Fibroblast of pulmonary artery (primary cell): ENCODE results near the gene CTBP2.

Experiments
- DNase-seq: peaks from one replicate; pipeline ENCODE4 v3.0.0-alpha.2; 2010; ENCODE audit warnings: low read depth
- H3K4me3 ChIP-seq: replicated peaks from 2 replicates; pipeline ENCODE4 v1.5.1; 2011; ENCODE audit warnings: low read depth, mild to moderate bottlenecking, control low read depth, low read length, moderate library complexity
- CTCF ChIP-seq: IDR thresholded peaks from 2 replicates; pipeline ENCODE4 v1.5.1; 2011; ENCODE audit warnings: mild to moderate bottlenecking, control low read depth, low read length, inconsistent platforms; ENCODE audit errors: missing control alignments

CTBP2 gene

GRCh38 chr10:125005312-125006187 is 154.8 kb downstream of the CTBP2 start:
- DNase-seq, result no peak
- TF ChIP-seq CTCF, result no peak
- no peak overlapping the region for H3K4me3 ChIP-seq

GRCh38 chr10:125004571-125005311 is 155.6 kb downstream of the CTBP2 start:
- H3K4me3 ChIP-seq, result no peak overlapping the region
- TF ChIP-seq CTCF, result no peak
- no peak for DNase-seq

- no peak for TF ChIP-seq CTCF
- H3K4me3 ChIP-seq, result no peak overlapping the region
- no peak for DNase-seq
These were observed 156.4 kb downstream of the CTBP2 start for GRCh38 chr10:125003901-125004467.

- TF ChIP-seq CTCF, result no peak
- no peak for DNase-seq
- H3K4me3 ChIP-seq, result no peak overlapping the region
These were observed 157.0 kb downstream of the CTBP2 start for GRCh38 chr10:125003146-125003900.

GRCh38 chr10:125002423-125003145 is 157.8 kb downstream of the CTBP2 start:
- DNase-seq, result no peak
- TF ChIP-seq CTCF, result no peak

GRCh38 chr10:125002047-125002422 is 158.3 kb downstream of the CTBP2 start:
- no peak for DNase-seq
- TF ChIP-seq CTCF, result no peak
- no peak overlapping the region for H3K4me3 ChIP-seq

More at GRCh38 chr10:125002423-125003145, 157.8 kb downstream of the CTBP2 start:
- H3K4me3 ChIP-seq, result no peak overlapping the region
